ENCODE measurements around the gene SHROOM2.
"Not testable (repeated sequence)": the region's sequence is repeated elsewhere in the genome, so short reads cannot be mapped to it uniquely, and the experiment has no call there.

The SHROOM2 gene

GRCh38 chrX:9785254-9785943 lies 830 bp upstream of the SHROOM2 start:
- no peak for DNase-seq (ENCODE audit: low read depth)

DNA sequence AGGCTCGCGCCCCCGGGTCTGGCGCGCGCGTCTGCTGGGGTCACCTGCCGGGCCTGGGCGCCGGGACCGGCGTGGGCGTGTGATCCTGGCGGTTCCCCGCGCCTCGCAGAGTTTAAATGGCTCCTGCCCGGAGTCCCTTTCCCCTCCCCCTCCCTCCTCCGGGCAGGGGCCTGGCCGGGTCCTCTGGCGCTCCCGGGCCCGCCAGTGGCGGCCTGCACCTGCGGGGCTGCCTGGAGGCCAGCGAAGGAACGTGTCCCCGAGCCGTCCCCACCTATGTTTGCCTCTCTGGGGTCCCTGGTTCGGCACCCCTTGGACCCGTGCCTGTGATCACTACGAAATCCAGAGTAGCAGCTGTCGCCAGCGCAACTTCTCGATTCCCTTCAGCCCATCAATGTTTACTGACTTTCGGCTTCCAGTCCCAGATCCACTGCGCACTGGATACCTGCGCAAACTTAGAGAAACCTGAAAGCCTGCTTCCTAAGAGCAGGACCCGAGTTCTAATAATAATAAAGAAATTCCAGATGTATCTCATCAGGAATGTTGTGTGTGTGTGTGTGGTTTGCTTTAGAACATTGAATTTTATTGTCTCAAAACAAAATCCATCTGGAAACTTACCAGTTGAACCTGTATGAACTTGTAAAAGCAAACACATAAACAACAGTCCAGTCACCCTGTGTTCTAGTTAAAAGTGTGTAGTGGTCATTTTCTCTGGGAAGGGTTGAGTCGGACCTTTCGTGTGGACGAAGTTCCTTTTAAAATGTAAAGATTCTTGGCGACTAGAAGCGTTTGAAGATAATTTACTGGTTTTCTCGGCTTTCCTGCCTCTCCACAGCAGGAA lies 788 bp downstream of the SHROOM2 start:
- no peak for DNase-seq (ENCODE audit: low read depth)

DNA sequence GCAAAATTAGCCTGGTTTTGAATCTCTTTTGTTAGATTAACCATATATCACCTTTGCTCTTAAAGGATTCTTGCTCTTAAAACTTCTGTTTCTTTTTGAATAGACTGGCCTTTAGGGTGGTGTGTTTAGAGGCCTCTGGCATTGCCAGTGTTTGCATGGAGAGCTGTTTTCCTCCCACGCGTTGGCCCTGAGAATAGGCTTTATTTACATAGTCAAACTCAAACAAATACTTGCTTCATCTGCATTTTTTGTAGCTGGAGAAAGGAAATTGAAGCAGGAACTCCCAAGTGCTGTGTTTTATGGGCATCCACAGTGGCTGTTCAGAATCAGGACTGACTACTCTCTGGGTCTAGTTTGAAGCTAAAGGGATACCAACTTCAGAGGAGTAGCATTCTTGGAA lies 2.7 kb downstream of the SHROOM2 start:
- no peak for DNase-seq (ENCODE audit: low read depth)

GRCh38 chrX:9789555-9789954 lies 3.3 kb downstream of the SHROOM2 start:
- no peak for DNase-seq (ENCODE audit: low read depth)

DNA sequence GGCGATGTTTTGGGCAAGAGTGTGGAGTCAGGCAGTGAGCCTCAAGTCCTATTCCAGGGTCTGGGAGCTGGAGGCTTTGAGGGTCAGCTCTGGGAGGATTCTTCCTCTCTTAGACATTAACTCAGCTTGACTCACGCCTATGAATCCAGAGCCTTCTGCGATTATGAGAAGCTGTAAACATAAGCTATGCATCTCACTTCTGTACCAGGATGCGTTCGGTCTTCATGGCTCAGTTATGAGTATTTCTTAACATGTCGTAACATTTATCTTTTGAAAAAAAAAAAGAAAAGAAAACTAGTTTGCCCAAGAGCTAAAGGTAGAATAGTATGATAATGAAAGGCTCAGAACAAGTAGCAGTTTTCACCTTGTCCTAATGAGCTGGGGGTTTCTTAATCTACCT lies 4.6 kb downstream of the SHROOM2 start:
- DNase-seq (ENCODE audit: low read depth): no peak

DNA sequence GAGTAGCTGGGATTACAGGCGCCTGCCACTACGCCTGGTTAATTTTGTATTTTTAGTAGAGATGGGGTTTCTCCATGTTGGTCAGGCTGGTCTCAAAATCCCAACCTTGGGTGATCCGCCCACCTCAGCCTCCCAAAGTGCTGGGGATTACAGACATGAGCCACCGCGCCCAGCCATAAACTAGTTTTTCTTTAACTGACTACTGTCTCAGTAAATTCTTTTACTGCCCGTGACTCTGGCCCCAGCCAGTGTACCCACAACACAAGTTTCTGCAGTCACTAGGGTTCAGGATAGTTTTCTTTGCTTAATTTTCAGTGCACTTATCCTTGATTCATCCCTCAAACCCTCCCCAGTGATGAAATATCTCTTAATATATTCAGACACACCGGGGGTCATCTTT lies 8.3 kb downstream of the SHROOM2 start:
- DNase-seq (ENCODE audit: low read depth): no peak

- no peak for DNase-seq (ENCODE audit: low read depth)
Measured at GRCh38 chrX:9797384-9798360, 11.4 kb downstream of the SHROOM2 start.

DNA sequence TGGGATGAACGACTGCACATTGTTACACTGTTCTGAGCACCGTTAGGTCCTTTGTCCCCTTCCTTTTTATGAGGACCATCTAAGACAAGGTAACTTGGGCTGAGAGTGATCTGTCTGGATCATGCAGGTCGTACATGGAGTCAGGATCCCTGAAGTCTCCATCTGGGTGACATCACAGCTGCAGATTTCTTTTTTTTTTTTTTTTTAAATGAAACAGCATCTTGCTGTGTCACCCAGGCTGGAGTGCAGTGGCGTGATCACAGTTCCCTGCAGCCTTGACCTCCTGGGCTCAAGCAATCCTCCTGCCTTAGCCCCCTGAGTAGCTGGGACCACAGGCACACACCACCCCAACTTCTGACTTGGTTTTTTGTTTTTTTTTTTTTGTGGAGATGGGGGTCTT lies 16.5 kb downstream of the SHROOM2 start:
- DNase-seq (ENCODE audit: low read depth): no peak

GRCh38 chrX:9804444-9804843 lies 18.2 kb downstream of the SHROOM2 start:
- no peak for DNase-seq (ENCODE audit: low read depth)

GRCh38 chrX:9805956-9806355 lies 19.7 kb downstream of the SHROOM2 start:
- no peak for DNase-seq (ENCODE audit: low read depth)

GRCh38 chrX:9807355-9808182 lies 21.3 kb downstream of the SHROOM2 start:
- no peak for DNase-seq (ENCODE audit: low read depth)

DNA sequence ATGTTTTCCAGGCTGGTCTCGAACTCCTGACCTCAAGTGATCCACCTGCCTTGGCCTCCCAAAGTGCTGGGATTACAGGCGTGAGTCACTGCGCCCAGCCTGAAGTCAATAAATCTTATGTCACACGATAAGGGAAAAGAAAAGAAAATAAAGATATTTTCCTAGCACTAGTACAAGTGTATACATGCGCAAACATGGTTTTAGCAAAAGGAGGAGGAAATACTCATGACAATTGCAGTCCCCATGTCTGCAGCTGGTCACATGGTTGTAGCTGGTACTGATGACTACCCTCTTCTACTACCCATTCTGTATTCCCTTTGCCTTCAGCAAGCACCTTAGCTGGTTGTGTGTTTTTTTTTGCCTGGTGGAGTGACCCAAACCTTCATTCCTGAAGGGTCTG lies 23.6 kb downstream of the SHROOM2 start:
- DNase-seq (ENCODE audit: low read depth): not testable (repeated sequence)

- DNase-seq (ENCODE audit: low read depth): not testable (repeated sequence)
Measured at GRCh38 chrX:9811086-9811485, 24.9 kb downstream of the SHROOM2 start.

DNA sequence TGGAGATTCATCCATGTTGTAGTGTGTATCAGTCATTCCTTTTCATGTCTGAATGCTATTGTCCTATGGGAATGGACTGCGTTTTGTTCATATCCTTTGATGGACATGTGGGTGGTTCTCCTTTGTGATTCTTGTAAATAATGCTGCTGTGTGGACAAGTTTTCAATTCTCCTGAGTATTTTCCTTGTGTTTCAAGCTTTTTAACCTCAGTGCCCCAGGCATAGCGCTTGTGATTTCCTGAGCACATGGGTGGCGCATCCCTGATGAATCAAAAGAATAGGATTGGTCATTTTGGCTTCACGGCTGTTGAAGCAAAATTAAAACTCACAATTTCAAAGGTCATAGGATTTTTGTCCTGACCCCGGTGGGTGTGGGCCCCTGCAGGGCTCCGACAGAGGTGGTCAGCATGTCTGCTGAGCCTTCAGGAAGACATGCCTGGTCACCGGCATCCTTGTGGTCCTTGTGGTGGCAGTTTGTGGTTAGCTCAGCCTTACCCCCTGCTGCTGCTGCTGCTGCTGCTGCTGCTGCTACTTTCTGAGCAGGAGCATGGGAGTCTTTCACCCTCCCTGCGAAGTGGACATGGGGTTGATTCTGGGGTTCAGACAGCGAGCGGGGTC lies 30.0 kb downstream of the SHROOM2 start:
- DNase-seq (ENCODE audit: low read depth): no peak

- no peak for DNase-seq (ENCODE audit: low read depth)
Measured at GRCh38 chrX:9821572-9821971, 35.3 kb downstream of the SHROOM2 start.

- DNase-seq (ENCODE audit: low read depth): no peak
Measured at GRCh38 chrX:9824554-9824953, 38.3 kb downstream of the SHROOM2 start.

DNA sequence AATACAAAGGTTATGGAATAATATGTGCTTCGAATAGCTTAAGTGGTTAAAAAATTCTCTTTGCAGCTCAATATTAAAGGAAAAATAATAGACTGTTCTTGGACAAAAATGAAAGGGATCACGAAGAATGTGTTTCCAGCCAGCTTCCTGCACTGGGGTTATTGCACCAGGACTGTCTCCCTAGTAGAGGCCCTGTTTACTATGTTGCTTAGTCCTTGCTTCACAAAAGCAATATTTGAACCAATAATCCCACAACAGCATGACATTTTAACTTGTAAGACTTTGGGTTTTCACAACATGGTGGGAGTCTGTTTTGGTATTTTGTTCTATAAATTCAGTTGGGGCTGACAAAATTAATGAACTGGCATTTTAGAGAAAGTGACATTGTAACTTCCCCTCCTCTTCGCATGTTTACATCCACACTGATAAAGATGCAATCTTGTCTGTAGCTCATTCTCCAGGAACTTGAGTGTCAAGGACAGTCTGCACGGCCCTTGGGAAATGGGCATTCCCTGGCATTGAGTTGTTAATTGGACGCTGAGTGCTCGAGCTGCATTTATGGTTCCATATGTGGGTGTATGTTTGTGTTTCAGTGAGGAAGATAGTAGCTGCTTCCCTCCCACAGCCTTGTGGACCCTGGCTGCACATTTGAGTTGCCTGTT lies 39.0 kb downstream of the SHROOM2 start:
- DNase-seq (ENCODE audit: low read depth): no peak

DNA sequence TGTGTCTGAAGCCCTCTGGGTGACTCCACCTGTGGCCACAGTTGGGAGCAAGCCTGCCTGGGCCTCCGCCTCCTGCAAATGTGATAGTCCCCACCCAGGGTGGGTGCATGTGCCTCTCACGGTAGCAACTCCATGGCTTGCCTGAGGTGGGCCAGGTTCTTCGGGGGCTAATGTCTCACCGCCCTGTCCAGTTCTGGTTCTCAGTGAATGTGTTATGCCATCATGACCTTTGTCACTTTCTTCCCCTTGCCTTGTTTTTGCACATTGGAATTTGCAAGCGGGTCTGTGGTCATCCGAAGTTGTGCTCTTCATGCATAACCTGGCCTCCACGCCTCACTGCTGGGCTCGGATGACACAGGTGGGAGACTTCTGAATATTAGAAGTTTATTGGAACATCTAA lies 39.7 kb downstream of the SHROOM2 start:
- DNase-seq (ENCODE audit: low read depth): no peak

GRCh38 chrX:9829308-9830267 lies 43.4 kb downstream of the SHROOM2 start:
- DNase-seq (ENCODE audit: low read depth): peak; percentile 0
